GM18517 (cell line): ENCODE data around the gene NMRK2.
"Not testable (repeated sequence)": the region's sequence is repeated elsewhere in the genome, so short reads cannot be mapped to it uniquely, and the experiment has no call there.

Source experiments
- ATAC-seq: cut with Tn5 transposase; IDR thresholded peaks from one replicate; pipeline ENCODE4 v1.9.1; 2021; ENCODE audit warnings: mild to moderate bottlenecking, moderate library complexity; ENCODE audit not compliant: unreplicated experiment

Gene NMRK2

GRCh38 chr19:3932931-3933810 is at the start of gene NMRK2:
Gene NMRK2, plus strand, starts transcription at chr19:3933069. Its CDS starts 603 bp downstream, at chr19:3933672.
- no peak for ATAC-seq

- ATAC-seq, result no peak
These were observed 42.3 kb upstream of the NMRK2 start for GRCh38 chr19:3890591-3890990.

- no peak for ATAC-seq
These were observed 39.2 kb upstream of the NMRK2 start for GRCh38 chr19:3893509-3894179.

GRCh38 chr19:3894959-3895358 is 37.9 kb upstream of the NMRK2 start:
- not testable (repeated sequence) for ATAC-seq

- ATAC-seq, result no peak
These were observed 37.1 kb upstream of the NMRK2 start for GRCh38 chr19:3895788-3896187.

GRCh38 chr19:3897936-3898335 is 34.9 kb upstream of the NMRK2 start:
- no peak for ATAC-seq

GRCh38 chr19:3898426-3898825 is 34.4 kb upstream of the NMRK2 start:
- no peak for ATAC-seq

GRCh38 chr19:3899531-3900294 is 33.2 kb upstream of the NMRK2 start:
- no peak for ATAC-seq

- ATAC-seq, result no peak
These were observed 30.4 kb upstream of the NMRK2 start for GRCh38 chr19:3902317-3902973.

GRCh38 chr19:3904233-3904632 is 28.6 kb upstream of the NMRK2 start:
- no peak for ATAC-seq

- ATAC-seq, result no peak
These were observed 25.1 kb upstream of the NMRK2 start for GRCh38 chr19:3907626-3908265.

- ATAC-seq, result no peak
These were observed 24.4 kb upstream of the NMRK2 start for GRCh38 chr19:3908266-3909054.

- no peak for ATAC-seq
These were observed 22.8 kb upstream of the NMRK2 start for GRCh38 chr19:3910105-3910504.

- no peak for ATAC-seq
These were observed 18.7 kb upstream of the NMRK2 start for GRCh38 chr19:3914199-3914598.

GRCh38 chr19:3916033-3916432 is 16.8 kb upstream of the NMRK2 start:
- no peak for ATAC-seq

GRCh38 chr19:3919793-3920192 is 13.1 kb upstream of the NMRK2 start:
- no peak for ATAC-seq

GRCh38 chr19:3923096-3923758 is 9.6 kb upstream of the NMRK2 start:
- no peak for ATAC-seq

GRCh38 chr19:3923912-3924311 is 9.0 kb upstream of the NMRK2 start:
- no peak for ATAC-seq

GRCh38 chr19:3931041-3931440 is 1.8 kb upstream of the NMRK2 start:
- no peak for ATAC-seq
